Fibroblast of skin of right quadriceps (primary cell): Measurements from ENCODE around the gene ST6GALNAC6.
A peak's percentile ranks its signal among the peaks of the same experiment; 100 is the strongest.
"Not testable (repeated sequence)": the region's sequence is repeated elsewhere in the genome, so short reads cannot be mapped to it uniquely, and the experiment has no call there.

ENCODE experiments used
- DNase-seq: peaks from one replicate; pipeline ENCODE4 v3.0.0-alpha.2; 2013

The ST6GALNAC6 gene

GRCh38 chr9:127871531-127871930 is 27.9 kb downstream of the ST6GALNAC6 start:
- DNase-seq = no peak

DNA sequence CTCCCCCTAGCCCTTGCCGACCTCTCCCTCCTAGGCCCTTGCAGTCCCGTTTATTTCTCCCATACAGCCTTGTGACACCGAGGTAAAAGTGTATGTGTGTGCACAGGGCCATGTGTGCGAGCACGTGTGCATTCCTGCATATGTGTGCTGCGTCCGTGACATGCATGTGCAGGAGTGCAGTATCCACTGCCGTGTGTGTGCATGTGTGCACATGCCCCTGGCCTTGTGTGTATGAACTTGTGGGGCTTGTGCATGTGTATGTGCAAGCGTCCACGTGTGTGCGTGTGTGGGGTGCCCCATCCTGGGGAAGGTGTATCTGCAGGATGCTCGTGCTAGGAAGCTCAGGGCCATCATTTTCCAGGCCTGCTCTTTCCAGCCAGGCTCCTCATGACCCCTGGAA is 28.5 kb downstream of the ST6GALNAC6 start:
- no peak for DNase-seq

- DNase-seq = not testable (repeated sequence)
Measured at GRCh38 chr9:127870153-127870491, 29.3 kb downstream of the ST6GALNAC6 start.

DNA sequence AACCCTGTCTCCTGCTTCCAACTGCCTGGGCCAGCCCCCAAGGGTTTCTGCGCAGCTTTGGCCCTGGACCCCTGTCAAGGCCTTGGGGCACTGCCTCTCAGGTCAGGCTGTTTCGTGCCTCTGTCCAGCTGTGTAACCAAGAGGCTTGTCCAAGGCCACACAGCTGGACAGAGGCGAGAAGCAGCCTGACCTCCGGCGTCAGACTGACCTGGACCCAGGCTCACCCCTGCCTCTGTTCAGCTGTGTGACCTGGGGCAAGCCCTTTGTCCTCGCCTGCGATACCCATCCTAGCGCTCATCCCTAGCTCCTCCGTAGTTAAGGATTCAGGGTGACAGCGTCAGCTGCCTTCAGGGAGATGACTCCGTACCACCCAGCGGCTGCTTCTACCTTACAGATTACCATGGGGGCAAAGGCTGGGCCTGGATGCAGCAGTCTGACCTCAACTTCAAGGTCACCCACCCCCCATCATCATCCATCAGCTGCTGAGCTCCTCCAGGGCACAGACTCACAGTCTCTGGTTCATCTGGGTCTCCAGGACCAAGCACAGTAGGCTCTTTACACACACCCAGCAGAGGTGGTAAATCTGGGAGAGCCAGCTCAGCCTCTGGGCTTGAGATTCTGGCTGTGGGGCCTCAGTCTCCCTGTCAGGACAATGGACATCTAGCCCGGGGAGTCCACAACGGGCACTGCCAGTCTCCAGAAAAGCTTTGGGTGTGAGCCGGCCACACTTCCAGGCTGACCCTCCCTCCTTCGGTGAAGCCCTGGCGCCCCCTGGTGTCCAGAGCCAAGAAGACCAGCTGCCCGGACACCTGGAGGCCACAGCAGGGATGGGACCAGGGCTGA is 29.9 kb downstream of the ST6GALNAC6 start:
- peak; percentile 70 for DNase-seq

- no peak for DNase-seq
Measured at GRCh38 chr9:127868278-127868902, 31.0 kb downstream of the ST6GALNAC6 start.

DNA sequence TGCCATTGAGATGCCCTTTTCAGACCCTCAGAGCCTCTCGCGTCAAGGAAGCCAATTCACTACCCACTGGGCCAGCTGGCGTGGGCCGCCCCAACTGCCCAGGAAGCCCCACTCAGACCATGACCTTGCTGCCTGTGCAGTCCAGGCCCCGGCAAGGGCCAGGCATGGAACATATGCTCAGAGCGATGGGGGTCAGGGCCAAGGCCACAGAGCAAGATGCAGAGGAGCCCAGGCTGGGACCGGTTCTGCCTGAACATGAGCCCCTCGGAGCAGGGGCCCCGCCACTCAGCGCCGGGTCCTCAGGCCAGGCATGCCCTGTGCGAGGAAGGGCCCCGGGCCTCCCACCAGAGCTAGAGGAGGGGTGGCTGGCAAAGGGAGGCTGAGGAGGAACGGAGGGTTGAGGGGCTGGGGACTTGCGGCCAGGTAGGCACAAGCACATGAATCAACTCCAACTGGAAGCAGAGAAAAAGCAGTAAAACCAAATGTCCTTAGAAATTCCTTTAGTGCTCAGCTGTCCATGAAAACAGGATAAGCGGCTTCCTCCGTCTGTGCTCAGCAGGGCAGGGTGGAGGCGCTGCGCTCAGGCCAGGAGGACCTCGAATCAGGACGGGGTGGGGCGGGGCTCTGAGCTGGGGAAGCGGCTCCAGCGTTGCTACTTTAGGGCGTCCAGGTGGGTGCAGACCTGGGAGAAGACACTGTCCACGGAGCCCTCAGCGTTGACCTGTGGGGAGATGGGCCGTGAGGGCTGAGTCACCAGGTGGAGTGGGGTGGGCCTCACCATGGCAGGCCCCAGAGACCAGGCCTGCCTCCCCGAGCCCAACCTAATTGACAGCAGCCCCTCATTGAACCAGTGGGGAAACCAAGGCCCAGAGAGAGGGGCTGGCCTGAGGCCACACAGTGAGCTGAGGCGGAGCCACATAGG is 31.8 kb downstream of the ST6GALNAC6 start:
- no peak for DNase-seq

GRCh38 chr9:127866535-127866934 is 32.9 kb downstream of the ST6GALNAC6 start:
- no peak for DNase-seq

GRCh38 chr9:127865645-127866464 is 33.5 kb downstream of the ST6GALNAC6 start:
- DNase-seq = no peak

DNA sequence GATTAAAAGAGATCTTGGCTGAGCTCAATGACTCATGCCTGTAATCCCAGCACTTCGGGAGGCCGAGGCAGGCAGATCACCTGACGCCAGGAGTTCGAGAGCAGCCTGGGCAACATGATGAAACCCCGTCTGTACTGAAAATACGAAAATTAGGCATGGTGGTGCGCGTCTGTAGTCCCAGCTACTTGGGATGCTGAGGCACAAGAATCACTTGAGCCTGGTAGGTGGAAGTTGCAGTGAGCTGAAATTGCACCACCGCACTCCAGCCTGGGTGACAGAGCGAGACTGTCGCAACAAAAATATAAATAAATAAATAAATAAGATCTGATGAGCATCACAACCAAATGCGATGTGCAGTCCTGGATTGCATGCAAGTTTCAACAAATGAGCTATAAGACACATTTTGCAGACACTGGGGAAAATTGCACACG is 36.2 kb downstream of the ST6GALNAC6 start:
- DNase-seq = no peak

GRCh38 chr9:127862075-127863011 is 37.1 kb downstream of the ST6GALNAC6 start:
- no peak for DNase-seq

- no peak for DNase-seq
Measured at GRCh38 chr9:127860779-127861178, 38.6 kb downstream of the ST6GALNAC6 start.

GRCh38 chr9:127860260-127860659 is 39.1 kb downstream of the ST6GALNAC6 start:
- DNase-seq = no peak

- DNase-seq = no peak
Measured at GRCh38 chr9:127858041-127858512, 41.3 kb downstream of the ST6GALNAC6 start.

DNA sequence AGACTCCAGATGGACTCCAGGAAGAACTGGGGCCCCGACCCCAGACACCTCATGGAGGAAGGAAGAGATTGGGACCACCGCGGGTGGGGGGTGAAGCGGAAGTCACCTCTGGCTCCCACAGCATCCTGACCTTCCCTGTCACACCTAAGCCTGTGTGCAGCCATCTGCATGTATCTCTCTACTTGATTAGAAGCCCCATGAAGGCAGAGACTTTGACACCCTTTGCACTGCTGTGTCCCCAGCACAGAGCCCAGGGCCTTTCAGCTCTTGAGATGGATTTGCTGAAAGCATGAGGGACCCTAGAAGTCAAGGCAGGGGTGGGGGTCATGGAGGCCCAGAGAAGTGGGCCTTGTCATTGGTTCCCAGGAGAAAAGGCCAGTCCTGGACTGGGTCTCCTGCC is 42.1 kb downstream of the ST6GALNAC6 start:
- no peak for DNase-seq

DNA sequence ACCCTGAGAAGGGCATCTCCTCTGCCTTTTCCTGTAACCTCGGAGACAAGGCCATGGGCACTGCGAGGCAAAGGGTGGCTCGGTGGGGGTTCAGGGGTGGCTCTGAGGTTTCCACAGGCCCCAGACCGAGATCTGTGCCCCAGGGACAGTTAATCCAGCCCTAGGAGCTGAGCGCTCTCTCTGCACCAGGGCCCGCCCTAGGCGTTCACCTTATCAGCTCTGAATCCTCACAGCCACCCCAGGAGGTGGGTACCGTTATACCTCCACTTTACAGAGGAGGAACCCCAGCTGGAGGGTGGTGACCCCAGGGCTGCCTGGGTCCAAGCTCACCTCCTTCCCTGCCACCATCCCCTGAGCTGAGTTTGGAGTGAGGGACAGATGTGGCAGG is 42.7 kb downstream of the ST6GALNAC6 start:
- no peak for DNase-seq

- no peak for DNase-seq
Measured at GRCh38 chr9:127856094-127856728, 43.2 kb downstream of the ST6GALNAC6 start.

- DNase-seq = no peak
Measured at GRCh38 chr9:127855522-127855921, 43.9 kb downstream of the ST6GALNAC6 start.

GRCh38 chr9:127854960-127855359 is 44.4 kb downstream of the ST6GALNAC6 start:
- no peak for DNase-seq

DNA sequence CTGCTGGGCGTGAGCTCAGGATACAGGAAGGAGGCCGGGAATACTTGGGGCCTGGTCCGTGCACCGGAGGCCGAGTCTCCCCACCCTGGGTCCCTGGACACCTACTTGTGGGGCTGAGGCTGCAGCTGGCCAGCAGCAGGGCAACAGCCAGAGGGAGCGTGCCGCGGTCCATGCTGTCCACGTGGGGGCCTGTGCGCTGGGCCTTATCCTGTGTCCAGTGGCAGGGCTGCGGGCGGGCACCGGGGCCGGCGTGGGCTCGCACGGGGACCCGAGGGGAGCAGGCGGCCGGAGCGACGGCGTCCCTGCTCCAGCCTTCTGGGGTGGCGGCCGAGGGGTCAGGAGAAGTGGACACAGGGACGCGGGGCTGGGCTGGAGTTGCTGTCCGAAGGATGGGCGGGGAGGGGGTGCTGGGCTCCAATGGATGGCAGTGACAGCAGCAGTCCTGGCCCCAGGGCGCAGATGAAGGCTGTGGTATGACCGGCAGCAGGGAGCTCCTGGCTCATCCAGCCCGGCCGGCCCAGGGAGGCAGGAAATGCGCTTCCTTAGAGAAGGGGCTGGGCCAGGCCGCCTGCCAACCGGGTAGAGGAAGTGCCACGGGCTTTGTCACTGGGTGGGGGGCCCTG is 45.1 kb downstream of the ST6GALNAC6 start, which contains the start of gene ENG:
Gene ENG (minus strand): TSS at position 475 of the 623 bp plus-strand sequence. CDS start 303 bp downstream, at position 172.
- peak; percentile 69 for DNase-seq
